ELF-1 (cell line): Measurements from ENCODE around the gene RGS7.
A peak's percentile ranks its signal among the peaks of the same experiment; 100 is the strongest.

Source experiments
- DNase-seq: peaks from one replicate; pipeline ENCODE4 v3.0.0-alpha.2; 2016; ENCODE audit warnings: low read depth, low spot score

The RGS7 gene

DNA sequence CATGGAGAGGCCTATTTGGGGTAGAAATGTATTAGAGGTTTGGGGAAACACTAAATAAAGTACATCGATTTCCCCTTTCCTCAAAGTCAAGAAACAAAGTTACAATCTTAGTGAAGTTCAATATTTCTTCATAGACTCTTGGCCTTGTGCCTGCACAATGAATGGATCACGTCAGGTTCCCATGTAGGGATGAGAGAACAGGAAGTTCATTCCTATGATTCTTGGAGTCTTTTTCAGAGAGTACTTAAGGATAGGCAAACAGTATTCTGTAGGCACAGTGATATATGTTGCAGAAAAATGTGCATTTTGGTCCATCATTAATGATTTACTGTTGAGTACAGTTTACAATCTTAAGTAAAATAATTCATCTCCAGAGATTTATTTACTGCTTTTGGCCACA lies 275.5 kb downstream of the RGS7 start:
- no peak for DNase-seq

GRCh38 chr1:241079459-241079858 lies 277.5 kb downstream of the RGS7 start:
- no peak for DNase-seq

GRCh38 chr1:241079047-241079446 lies 278.0 kb downstream of the RGS7 start:
- no peak for DNase-seq

DNA sequence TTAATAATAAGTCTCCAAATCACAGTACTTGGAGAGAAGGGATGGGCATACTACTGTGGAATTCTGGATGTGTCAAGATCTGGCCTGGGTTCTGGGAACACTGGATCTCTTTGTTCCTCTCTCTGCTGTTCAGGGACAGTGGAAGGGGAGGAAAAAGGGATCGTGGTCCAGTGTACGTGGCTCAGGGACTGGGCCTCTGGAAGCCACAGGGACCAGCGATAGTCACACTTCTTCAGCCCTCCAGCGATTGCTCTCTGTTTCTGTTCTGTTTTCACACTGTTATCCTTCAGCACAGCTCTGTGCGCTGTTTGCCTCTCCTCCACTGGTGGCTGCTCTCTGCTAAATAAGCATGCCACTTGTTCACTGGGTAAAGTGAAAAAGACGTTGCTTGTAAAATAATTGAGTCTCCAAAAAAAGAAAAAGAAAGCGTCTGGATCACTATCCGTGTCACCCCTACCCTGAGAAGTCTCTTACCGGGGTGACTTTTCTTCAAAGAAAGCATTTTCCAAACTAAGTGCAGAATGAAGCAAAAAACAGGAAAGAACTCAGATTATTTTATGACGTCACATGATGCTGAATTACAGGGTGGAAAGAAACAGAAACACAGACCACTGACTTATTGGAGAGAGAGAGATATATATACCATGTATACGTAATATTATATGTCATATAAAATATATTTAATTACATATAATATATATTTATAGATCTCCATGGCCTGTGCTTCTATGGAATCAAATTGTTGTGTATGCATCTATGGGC lies 279.4 kb downstream of the RGS7 start:
- DNase-seq: no peak

DNA sequence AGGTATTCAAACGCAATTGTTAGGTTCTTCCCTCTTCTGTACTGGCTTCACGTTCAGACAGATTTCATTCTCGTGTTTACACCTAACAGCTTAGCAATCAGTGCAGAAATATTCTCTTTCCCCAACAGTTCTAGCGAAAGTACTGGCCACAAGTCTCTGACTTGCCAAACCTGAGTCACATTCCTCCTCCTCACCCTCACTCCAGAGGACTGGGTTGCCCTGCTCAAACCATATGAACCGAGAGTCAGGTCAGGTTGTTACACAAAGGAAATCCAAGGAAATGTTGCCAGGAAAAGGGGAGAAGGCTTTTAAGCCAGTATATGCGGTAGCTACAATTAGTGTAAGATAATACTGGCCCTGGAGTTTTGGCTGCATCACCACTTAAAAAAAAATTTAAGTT lies 282.5 kb downstream of the RGS7 start:
- DNase-seq: no peak

GRCh38 chr1:241068359-241068758 lies 288.6 kb downstream of the RGS7 start:
- DNase-seq: no peak

DNA sequence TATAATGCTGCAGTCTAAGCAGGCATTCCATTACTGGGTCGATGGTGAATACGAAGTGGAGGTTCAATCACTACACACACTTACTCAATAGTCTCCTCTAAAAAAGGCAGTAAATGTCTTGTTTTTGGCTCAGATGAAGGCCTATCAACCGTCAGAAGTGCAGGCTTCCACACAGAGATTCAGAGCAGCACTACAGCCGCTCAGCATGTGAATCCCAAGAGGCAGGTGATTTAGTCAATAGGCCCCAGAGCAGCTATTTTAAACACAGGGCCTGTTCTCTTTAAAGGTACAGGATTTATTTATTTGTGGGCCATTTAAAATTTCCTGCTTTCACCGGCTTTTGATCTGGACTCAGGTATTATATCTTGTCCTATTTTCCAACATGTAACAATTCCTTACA lies 293.7 kb downstream of the RGS7 start:
- no peak for DNase-seq

DNA sequence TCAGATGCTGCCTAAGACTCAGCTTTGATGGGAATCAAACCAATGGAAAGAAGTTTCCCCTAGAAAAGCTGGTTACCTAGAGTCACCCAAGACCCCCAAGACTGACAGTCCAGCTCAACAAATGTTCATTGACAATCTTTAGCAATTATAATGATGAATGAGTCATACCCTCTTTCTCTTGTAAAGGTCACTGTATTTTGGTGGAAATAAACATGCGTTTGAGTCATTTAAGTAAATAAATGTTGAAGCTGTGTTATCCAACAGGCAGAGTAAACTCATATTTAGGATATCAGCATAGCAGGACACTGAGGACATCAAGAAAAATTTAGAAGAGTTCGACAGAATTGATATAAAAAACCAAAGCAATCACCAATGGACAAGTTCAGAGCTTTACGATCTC lies 295.9 kb downstream of the RGS7 start:
- no peak for DNase-seq

DNA sequence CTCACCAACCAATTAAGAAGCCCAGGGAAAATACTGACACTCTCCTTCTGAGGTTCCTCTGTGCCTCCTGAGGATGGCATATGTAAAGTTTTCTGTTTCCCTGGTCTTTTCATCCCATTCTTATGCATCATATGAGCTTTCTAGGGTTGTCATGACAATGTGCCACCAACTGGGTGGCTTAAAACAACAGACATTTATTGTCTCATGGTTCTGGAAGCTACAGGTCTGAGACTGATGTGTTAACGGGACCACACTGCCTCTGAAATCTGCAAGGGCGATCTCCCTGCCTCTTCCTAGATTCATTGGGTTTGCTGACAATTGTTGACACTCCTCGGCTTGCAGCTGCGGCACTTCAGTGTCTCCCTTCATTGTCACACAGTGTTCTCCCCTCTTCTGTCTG lies 308.4 kb downstream of the RGS7 start:
- peak; percentile 3 for DNase-seq

GRCh38 chr1:241045659-241046058 lies 311.3 kb downstream of the RGS7 start:
- DNase-seq: no peak

DNA sequence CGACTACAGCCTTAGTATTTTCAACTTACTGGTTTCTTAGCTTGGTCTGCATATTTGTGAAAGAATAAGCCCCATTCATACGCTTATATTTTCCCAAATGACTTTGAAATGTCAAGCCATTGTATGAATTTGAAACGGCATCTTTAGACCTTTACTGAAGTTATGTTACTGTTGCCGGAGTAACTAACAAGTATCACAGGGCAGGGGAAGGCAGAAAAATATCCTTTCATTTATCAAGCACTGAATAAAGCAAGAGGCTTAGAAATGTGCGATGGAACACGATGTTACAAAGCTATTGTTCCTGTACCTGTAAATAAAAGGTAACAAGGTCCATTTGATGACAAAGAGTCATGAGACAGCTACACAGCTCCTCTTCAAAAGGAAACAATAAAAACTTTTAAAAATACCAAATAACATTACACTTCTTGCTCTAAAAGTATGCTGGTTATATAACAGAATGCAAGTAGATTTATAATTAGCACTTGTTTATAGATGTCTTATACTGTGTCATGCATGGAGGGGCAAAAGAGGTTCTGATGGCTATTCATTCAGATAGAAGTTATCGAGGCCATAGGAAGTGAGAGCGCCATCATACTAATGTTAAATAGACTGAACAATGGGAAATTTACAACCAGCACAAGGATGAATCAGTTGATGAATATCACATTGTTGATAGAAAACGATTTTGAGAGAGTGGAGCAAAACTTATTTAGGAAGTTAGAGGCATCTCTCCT lies 322.6 kb downstream of the RGS7 start:
- DNase-seq: no peak

- DNase-seq: no peak
Measured at GRCh38 chr1:241024834-241025233, 332.2 kb downstream of the RGS7 start.

DNA sequence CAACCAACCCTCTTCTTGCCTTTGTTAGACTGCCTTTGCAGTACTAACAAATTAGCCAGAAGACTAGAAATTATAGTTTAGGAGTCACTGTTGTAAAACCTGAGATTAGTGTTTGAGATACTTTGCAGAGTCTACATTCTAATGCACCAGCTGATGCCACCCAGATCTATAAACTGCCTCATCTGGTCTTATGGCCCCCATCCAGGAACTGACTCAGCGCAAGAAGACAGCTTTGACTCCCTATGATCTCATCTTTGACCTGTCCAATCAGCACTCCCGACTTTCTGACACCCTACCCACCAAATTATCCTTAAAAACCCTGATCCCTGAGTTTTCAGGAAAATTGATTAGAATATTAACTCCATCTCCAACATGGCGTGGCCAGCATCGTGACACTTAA lies 334.6 kb downstream of the RGS7 start:
- DNase-seq: no peak

- DNase-seq: no peak
Measured at GRCh38 chr1:241020851-241021697, 335.9 kb downstream of the RGS7 start.

DNA sequence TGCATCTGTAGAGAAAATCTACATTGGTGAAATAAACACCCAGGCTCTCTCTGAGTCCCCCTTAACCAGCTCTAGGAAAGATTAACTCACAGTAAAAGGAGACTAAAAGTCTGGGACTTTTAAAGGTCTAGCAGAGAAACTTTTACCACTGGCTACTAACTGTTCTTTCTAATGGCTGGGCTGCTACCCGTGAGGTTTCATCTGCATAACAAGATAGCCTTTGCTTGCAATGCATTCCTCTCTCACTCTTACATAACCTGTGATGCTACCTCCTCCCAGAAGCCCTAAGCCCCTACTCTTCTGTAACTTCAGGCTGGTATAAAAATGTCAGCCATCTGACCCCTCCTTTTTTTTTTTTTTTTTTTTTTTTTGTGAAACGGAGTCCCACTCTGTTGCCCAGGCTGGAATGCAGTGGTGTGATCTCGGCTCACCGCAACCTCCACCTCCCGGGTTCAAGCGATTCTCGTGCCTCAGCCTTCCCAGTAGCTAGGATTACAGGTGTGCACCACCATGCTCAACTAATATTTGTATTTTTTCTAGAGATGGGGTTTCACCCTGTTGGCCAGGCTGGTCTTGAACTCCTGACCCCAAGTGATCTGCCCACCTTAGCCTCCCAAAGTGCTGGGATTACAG lies 344.2 kb downstream of the RGS7 start:
- DNase-seq: peak; percentile 55

- DNase-seq: no peak
Measured at GRCh38 chr1:241007668-241008067, 349.3 kb downstream of the RGS7 start.

- peak; percentile 11 for DNase-seq
Measured at GRCh38 chr1:240999826-241000225, 357.2 kb downstream of the RGS7 start.

GRCh38 chr1:240998441-240999015 lies 358.5 kb downstream of the RGS7 start:
- DNase-seq: no peak

GRCh38 chr1:240998024-240998423 lies 359.0 kb downstream of the RGS7 start:
- DNase-seq: no peak

DNA sequence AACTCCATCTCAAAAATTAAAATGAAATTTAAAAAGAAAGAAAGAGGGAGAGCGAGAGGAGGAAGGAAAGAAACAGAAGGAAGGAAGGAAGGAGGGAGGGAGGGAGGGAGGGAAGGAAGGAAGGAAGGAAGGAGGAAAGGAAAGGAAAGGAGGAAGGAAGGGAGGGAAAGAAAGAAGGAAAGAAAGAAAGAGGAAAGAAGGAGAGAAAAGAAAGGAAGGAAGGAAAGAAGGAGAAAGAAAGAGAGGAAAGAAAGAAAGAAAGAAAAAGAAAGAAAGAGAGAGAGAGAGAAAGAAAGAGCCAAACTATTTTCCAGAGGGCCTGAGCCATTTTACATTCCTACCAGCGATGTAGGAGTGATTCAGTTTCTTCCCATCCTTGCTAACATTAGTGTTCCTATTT lies 364.0 kb downstream of the RGS7 start:
- no peak for DNase-seq

- DNase-seq: no peak
Measured at GRCh38 chr1:240991230-240991629, 365.8 kb downstream of the RGS7 start.

DNA sequence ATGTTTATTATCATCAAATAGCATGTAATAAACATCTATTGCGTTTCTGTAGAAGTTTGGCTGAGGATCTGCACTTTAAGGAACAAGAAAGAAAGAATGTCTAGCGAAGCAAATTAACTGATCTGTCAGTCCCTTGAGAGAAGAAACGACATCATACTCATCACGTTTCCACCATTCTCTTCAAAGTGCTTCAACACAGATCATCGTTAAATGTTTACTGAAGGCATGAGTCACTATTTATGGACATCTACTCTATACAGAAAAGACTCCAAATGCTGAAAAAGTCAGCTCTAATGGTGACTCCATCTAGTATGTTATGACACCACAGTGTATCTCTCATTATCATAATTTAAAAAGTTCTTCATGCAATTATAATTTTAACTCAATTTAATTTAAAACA lies 369.1 kb downstream of the RGS7 start:
- DNase-seq: no peak
